ENCODE results near the gene PELI1. TPM values are rescaled to one million over a fixed set of nuclear protein-coding genes. Genes with fewer than 3 reads are reported as not detected.

Gene PELI1
- 30.9 and 39.9 TPM in 2 replicates for total RNA-seq
- polyA plus RNA-seq, result 12.2 and 14.2 TPM in 2 replicates
- polyA plus RNA-seq (2011; cell fraction: cytosol; rRNA removed), result 13.3 and 15.0 TPM in 2 replicates
- polyA plus RNA-seq (2011; cell fraction: nucleus; rRNA removed), result 35.1 and 43.2 TPM in 2 replicates
- 22.8 and 22.9 TPM in 2 replicates for polyA plus RNA-seq (2012)
- polyA minus RNA-seq, result 26.4 and 27.0 TPM in 2 replicates
- polyA minus RNA-seq (2011; cell fraction: cytosol; rRNA and poly(A)+ RNA removed), result 4.1 TPM
- polyA minus RNA-seq (2011; cell fraction: nucleus; rRNA and poly(A)+ RNA removed), result 30.7 and 37.7 TPM in 2 replicates
- Bru-seq, nascent RNA, result percentile 95 among the genes with signal in this experiment
- BruChase-seq, experiment 1, labeled RNA remaining after a 6-hour chase, result percentile 80 among the genes with signal in this experiment
- BruChase-seq, experiment 2, labeled RNA remaining after a 2-hour chase, result percentile 92 among the genes with signal in this experiment
- long read RNA-seq, transcript PELI1-201 (7 exons, 3,750 nt), result major isoform, 28 of 37 reads
- long read RNA-seq, partial matches to known transcripts, result 3 of 37 reads
- long read RNA-seq, other reads (novel, unspliced or antisense), result 6 of 37 reads

DNA sequence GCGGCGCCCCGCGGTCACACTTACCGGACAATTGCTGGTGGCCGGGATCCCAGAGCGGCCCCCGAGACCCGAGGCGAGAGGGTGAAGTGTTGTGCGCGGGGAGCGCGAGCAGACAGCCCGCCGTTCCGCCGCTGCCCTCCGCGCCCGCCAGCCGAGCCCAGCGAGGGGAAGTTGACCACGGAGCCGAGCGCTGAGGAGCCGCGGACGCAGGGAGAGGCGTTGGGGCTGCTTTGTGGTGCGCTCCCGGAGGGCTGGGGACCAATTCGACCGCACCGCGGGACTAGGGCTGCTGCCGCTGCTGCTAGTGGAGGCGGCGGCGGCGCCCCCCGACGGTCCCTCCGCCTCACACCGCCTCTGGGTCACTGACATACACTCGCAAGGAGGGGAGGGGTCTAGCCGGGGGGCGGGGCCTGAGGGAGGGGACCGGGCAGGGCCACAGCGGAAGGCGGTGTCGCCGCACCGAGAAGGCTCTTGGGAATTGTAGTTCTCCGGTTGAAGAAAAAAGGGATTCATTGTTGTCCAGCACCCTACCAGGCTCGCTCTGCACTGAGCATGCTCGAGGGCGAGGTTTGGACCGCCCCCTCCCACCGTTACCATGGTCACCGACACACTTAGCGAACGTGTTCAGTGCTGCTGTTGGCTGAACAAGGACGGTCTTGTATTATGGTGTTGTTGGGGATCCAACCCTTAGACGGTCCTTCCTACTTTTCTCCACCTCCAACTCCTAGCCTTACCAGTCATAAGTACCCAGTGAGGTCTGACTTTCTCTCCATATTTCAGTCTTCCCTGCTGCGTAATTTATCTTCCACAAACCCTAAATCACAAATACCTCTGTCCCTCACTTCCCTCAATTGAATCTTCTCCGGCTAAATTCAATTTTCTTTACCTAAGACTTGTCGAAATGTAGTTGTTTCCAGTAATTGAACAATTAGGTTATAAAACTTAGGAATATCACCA is at the start of gene PELI1:
PELI1 (minus strand) TSS at position 364 of the 957 bp plus-strand sequence. CDS start 36,110 bp downstream, outside the sequence.
- TF ChIP-seq POLR2A (IDR thresholded peaks at IDR 0.05; ENCODE audit: low read depth, low read length) (peak; percentile 95), EZH2 (IDR thresholded peaks at IDR 0.05; ENCODE audit: borderline replicate concordance, low read depth, low read length, severe bottlenecking) (no peak), CTCF (IDR thresholded peaks at IDR 0.05; ENCODE audit: extremely low read depth in 1 of 2, insufficient read depth in 1 of 2, low read depth in 1 of 2, low read length in 2 of 2) (peak in 1 of 2 donors; percentile 34), GATA2 (IDR thresholded peaks at IDR 0.05; ENCODE audit: insufficient read depth, insufficient read length, low read depth, low read length) (no peak), JUN (IDR thresholded peaks at IDR 0.05; ENCODE audit: borderline replicate concordance, insufficient read depth, insufficient read length, low read depth) (no peak), POLR2AphosphoS5 (IDR thresholded peaks at IDR 0.05; ENCODE audit: insufficient read depth, low read depth, low read length) (peak; percentile 95), MYC (IDR thresholded peaks at IDR 0.05; ENCODE audit: low read depth, low read length) (no peak), FOS (IDR thresholded peaks at IDR 0.05; ENCODE audit: borderline replicate concordance, insufficient read depth, low read length) (no peak)
- TF ChIP-seq, protein P1, sequence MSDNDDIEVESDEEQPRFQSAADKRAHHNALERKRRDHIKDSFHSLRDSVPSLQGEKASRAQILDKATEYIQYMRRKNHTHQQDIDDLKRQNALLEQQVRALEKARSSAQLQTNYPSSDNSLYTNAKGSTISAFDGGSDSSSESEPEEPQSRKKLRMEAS (IDR thresholded peaks at IDR 0.05; ENCODE audit: insufficient read depth, insufficient read length), result peak; percentile 7
- ChIA-PET POLR2A (no interaction called here), CTCF (interaction anchor here (1.0 to 4.3 kb wide), 5 partner anchors 39 to 185 kb away, joined by 3 to 36 read pairs (median 13); no protein-coding TSS in a partner anchor)
- dilution Hi-C loops (cut with MboI; ENCODE audit: extremely low pct_ligation_motif_present, low sequenced_read_pairs), result no loop called here
- H3K79me2 ChIP-seq (ENCODE audit: control insufficient read depth, insufficient read depth, low read length), result peaks cover 47% of the 10 kb centered on the region
- H4K20me1 ChIP-seq (replicated peaks; ENCODE audit: control insufficient read depth, extremely low read depth, insufficient read depth, low read length), result no peaks in the 10 kb centered on the region
- peaks cover 18% of the 10 kb centered on the region for H3K4me1 ChIP-seq (ENCODE audit: control insufficient read depth, extremely low read depth, insufficient read depth, low read length)
- no peaks in the 10 kb centered on the region for H3K9me1 ChIP-seq (replicated peaks; ENCODE audit: control insufficient read depth, extremely low read depth, insufficient read depth, low read length)
- peak within 1 kb of the TSS; percentile 78 for H2AFZ ChIP-seq (ENCODE audit: low read depth, low read length)
- H3K4me2 ChIP-seq (ENCODE audit: insufficient read depth, low read length), result peak within 1 kb of the TSS; percentile 85
- intact Hi-C loops (cut with micrococcal nuclease), result loop anchor here (1.0 to 10.0 kb wide), 10 partner anchors 30 to 500 kb away; partner anchors contain the start of gene AFTPH
- H3K4me3 ChIP-seq (replicated peaks in 1 of 3; ENCODE audit: insufficient read depth in 1 of 3, low read depth in 1 of 3, low read length in 3 of 3), result peak within 1 kb of the TSS; percentile 70 to 90 (median 83)
- FAIRE-seq, result peak; percentile 88
- peaks cover 0 to 4% of the 10 kb centered on the region in 2 experiments for H3K27me3 ChIP-seq (ENCODE audit: control insufficient read depth in 2 of 2, insufficient read depth in 2 of 2, low read length in 2 of 2)
- peak; percentile 99 for DNase-seq (ENCODE audit: low read depth, low spot score)
- peak within 1 kb of the TSS; percentile 74 for H3K27ac ChIP-seq (ENCODE audit: insufficient read depth, low read depth, low read length)
- TSS peak; percentile 59 for BruUV-seq (replicated peaks)
- H3K9ac ChIP-seq (replicated peaks; ENCODE audit: extremely low read depth, insufficient read depth, low read length), result peak within 1 kb of the TSS; percentile 86
- H3K36me3 ChIP-seq (ENCODE audit: control insufficient read depth in 2 of 2, extremely low read depth in 1 of 2, insufficient read depth in 2 of 2, low read length in 2 of 2), result no peaks in the 10 kb centered on the region
- H3K9me3 ChIP-seq (replicated peaks; ENCODE audit: control insufficient read depth, insufficient read depth, low read length), result no peaks in the 10 kb centered on the region
